AG04449 (cell line): ENCODE measurements around the gene ENTPD6.

Source experiments
- CTCF ChIA-PET: fragments of 350-600 bp; formaldehyde crosslinking; extraction: SDS; loops from one replicate; lab custom pipeline; 2021; ENCODE audit warnings: antibody characterized with exemption; lab: Yijun Ruan, JAX
- POLR2A ChIA-PET: fragments of 400-600, 350-600 bp; formaldehyde crosslinking; extraction: SDS; loops from one replicate; lab custom pipeline; 2020; ENCODE audit warnings: antibody characterized with exemption, inconsistent platforms; lab: Yijun Ruan, JAX
- DNase-seq: peaks from one replicate; pipeline ENCODE4 v3.0.0-alpha.2; 2010; ENCODE audit warnings: low read depth, low spot score
- H3K4me3 ChIP-seq: 2 replicates; pipeline ENCODE4 v1.5.1; 2011; ENCODE audit warnings: low read depth, mild to moderate bottlenecking, control low read depth, low read length
- CTCF ChIP-seq: IDR thresholded peaks from one replicate; pipeline ENCODE4 v1.5.1; 2011; ENCODE audit warnings: mild to moderate bottlenecking, moderate library complexity, low read length, control low read depth, inconsistent platforms; ENCODE audit not compliant: insufficient read depth; ENCODE audit errors: missing control alignments

Gene ENTPD6

GRCh38 chr20:25205277-25206062, 10.0 kb downstream of the ENTPD6 start:
- no peak for DNase-seq
- CTCF ChIA-PET: interaction anchor here (1.1 kb wide), 1 partner anchor 17 kb away, joined by 5 read pairs; no protein-coding TSS in a partner anchor
- POLR2A ChIA-PET: no interaction called here
- TF ChIP-seq CTCF: no peak
- H3K4me3 ChIP-seq: no peak overlapping the region

- TF ChIP-seq CTCF: no peak
- ChIA-PET POLR2A (no interaction called here), CTCF (no interaction called here)
- DNase-seq: no peak
- H3K4me3 ChIP-seq: no peak overlapping the region
Measured at GRCh38 chr20:25206063-25206403, 10.5 kb downstream of the ENTPD6 start.

GRCh38 chr20:25206548-25206947, 11.0 kb downstream of the ENTPD6 start:
- H3K4me3 ChIP-seq: no peak overlapping the region
- TF ChIP-seq CTCF: no peak
- DNase-seq: no peak
- POLR2A ChIA-PET: no interaction called here
- CTCF ChIA-PET: no interaction called here

GRCh38 chr20:25207149-25207959, 11.8 kb downstream of the ENTPD6 start:
- ChIA-PET CTCF (no interaction called here), POLR2A (interaction anchor here (1.1 kb wide), 1 partner anchor 11 kb away, joined by 5 read pairs; no protein-coding TSS in a partner anchor)
- DNase-seq: no peak
- no peak overlapping the region for H3K4me3 ChIP-seq
- TF ChIP-seq CTCF: no peak

GRCh38 chr20:25207960-25208534, 12.5 kb downstream of the ENTPD6 start:
- no peak for DNase-seq
- POLR2A ChIA-PET: interaction anchor here (1.1 kb wide), 1 partner anchor 10 kb away, joined by 5 read pairs; no protein-coding TSS in a partner anchor
- CTCF ChIA-PET: interaction anchor here (1.6 kb wide), 1 partner anchor 18 kb away, joined by 4 read pairs; no protein-coding TSS in a partner anchor
- no peak for TF ChIP-seq CTCF
- no peak overlapping the region for H3K4me3 ChIP-seq
